ENCODE results near the gene ACSS1.

Gene ACSS1

GRCh38 chr20:25058847-25059810 is 1.2 kb upstream of the ACSS1 start:
- peak; percentile 17 for DNase-seq

- peak; percentile 19 for DNase-seq
These were observed 497 bp downstream of the ACSS1 start for GRCh38 chr20:25057234-25058050.

GRCh38 chr20:25056690-25057233 is 1.2 kb downstream of the ACSS1 start:
- no peak for DNase-seq

- no peak for DNase-seq
These were observed 2.0 kb downstream of the ACSS1 start for GRCh38 chr20:25055711-25056495.

- DNase-seq = no peak
These were observed 2.8 kb downstream of the ACSS1 start for GRCh38 chr20:25054995-25055629.

GRCh38 chr20:25054096-25054820 is 3.7 kb downstream of the ACSS1 start:
- no peak for DNase-seq

- no peak for DNase-seq
These were observed 4.5 kb downstream of the ACSS1 start for GRCh38 chr20:25053255-25054031.

GRCh38 chr20:25052255-25053194 is 5.4 kb downstream of the ACSS1 start:
- no peak for DNase-seq

- DNase-seq = no peak
These were observed 6.4 kb downstream of the ACSS1 start for GRCh38 chr20:25051386-25052155.

GRCh38 chr20:25050501-25051350 is 7.2 kb downstream of the ACSS1 start:
- no peak for DNase-seq

- no peak for DNase-seq
These were observed 7.9 kb downstream of the ACSS1 start for GRCh38 chr20:25050082-25050481.

GRCh38 chr20:25049261-25050060 is 8.5 kb downstream of the ACSS1 start:
- no peak for DNase-seq

GRCh38 chr20:25048519-25048952 is 9.4 kb downstream of the ACSS1 start:
- DNase-seq = no peak

- no peak for DNase-seq
These were observed 10.2 kb downstream of the ACSS1 start for GRCh38 chr20:25047766-25048165.

- no peak for DNase-seq
These were observed 10.9 kb downstream of the ACSS1 start for GRCh38 chr20:25046736-25047666.
